Measurements from ENCODE around the gene SRF.

DNA sequence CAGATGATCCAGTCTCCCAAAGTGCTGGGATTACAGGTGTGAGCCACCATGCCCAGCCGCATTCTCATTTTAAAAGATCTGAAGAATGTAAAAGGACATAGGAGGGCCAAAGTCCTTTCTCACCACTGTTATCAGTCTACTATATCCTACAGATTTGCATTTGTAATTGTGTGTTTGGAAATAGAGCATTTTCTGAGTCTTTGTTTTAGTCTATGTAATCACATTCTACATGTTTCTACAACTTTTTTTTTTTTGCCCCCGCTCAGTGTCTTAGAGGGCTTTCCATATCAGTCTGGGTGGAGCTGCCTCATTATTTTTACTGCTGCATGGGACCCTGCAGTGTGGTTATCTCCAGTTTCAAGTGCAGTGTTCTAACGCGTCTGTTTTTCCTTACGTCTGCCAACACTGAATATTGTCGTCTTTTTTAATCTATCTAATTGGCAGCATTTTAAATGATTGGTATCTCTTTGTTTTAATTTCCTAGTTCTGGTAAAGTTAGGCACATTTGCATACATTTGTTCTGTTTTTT lies 18.8 kb downstream of the SRF start:
- TF ChIP-seq, protein P1, sequence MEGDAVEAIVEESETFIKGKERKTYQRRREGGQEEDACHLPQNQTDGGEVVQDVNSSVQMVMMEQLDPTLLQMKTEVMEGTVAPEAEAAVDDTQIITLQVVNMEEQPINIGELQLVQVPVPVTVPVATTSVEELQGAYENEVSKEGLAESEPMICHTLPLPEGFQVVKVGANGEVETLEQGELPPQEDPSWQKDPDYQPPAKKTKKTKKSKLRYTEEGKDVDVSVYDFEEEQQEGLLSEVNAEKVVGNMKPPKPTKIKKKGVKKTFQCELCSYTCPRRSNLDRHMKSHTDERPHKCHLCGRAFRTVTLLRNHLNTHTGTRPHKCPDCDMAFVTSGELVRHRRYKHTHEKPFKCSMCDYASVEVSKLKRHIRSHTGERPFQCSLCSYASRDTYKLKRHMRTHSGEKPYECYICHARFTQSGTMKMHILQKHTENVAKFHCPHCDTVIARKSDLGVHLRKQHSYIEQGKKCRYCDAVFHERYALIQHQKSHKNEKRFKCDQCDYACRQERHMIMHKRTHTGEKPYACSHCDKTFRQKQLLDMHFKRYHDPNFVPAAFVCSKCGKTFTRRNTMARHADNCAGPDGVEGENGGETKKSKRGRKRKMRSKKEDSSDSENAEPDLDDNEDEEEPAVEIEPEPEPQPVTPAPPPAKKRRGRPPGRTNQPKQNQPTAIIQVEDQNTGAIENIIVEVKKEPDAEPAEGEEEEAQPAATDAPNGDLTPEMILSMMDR (conservative IDR thresholded peaks at IDR 0.05; ENCODE audit: low read depth, low read length) = no peak
- no peak for TF ChIP-seq EZH2 (IDR thresholded peaks at IDR 0.05; ENCODE audit: low read length, unreplicated experiment)

Data from PC-3 (cell line).